OCI-LY3 (cell line): ENCODE results near the gene OPN4.

Experiments
- CTCF ChIP-seq: fragments of 200-600, 300-600 bp; sonication (generic); IDR thresholded peaks from 2 replicates; pipeline ENCODE4 v1.5.1; 2014; ENCODE audit warnings: antibody characterized with exemption, low read length, low read depth
- EZH2phosphoT487 ChIP-seq: fragments of 200-600 bp; shearing (Covaris generic); IDR thresholded peaks from 2 replicates; pipeline ENCODE4 v1.6.1; 2018; ENCODE audit warnings: antibody characterized with exemption, mixed run types, low read depth

- no peak for TF ChIP-seq CTCF
- no peak for TF ChIP-seq EZH2phosphoT487
These were observed 4.0 kb downstream of the OPN4 start for GRCh38 chr10:86658261-86658741.
